NCI-H1436 treated with DMSO at 0.1 percent for 48 hours (cell line): ENCODE data around the gene WDR35.
"Not testable (repeated sequence)": the region's sequence is repeated elsewhere in the genome, so short reads cannot be mapped to it uniquely, and the experiment has no call there.

ENCODE experiments used
- DNase-seq: peaks from one replicate; lab custom pipeline; 2025; lab: John Stamatoyannopoulos, UW

The WDR35 gene

DNA sequence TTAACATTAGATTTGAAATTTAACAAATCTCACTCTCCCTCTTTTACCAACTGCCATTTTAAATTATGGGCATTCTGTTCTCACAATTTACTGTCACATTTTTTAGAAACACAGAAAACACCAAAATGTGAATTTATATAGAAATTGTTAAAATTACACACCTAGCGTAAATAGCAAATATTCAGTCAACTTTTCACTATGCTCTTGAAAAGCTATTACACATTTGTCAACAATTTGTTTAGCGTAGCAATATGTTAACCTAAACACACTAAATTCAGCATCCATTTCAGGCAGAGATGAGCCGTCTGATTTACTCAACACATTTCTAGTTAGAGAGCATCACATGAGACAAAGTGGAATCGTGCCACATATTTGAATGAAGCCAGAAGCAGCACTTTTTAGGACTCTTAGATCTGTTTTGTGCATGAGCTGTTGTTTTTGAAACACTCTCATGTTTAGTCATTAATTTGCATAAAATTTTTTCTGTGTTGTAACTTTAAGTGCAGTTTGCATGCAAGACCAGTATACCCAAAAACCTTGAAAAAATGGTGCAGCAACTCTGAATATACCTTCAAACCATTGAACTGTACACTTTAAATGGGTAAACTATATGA is 96.3 kb downstream of the WDR35 start:
- DNase-seq, result no peak

DNA sequence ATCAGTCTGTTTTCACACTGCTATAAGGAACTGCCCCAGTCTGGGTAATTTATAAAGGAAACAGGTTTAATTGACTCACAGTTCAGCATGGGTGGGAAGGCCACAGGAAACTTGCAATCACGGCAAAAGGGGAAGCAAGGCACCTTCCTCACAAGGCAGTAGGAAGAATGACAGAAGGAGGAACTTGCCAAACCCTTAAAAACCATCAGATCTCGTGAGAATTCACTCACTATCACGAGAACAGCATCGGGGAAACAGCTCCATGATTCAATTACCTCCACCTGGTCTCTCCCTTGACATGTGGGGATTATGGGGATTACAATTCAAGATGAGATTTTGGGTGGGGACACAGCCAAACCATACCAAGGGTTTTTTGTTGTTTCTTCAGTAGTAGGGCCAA is 97.9 kb downstream of the WDR35 start:
- DNase-seq, result not testable (repeated sequence)

DNA sequence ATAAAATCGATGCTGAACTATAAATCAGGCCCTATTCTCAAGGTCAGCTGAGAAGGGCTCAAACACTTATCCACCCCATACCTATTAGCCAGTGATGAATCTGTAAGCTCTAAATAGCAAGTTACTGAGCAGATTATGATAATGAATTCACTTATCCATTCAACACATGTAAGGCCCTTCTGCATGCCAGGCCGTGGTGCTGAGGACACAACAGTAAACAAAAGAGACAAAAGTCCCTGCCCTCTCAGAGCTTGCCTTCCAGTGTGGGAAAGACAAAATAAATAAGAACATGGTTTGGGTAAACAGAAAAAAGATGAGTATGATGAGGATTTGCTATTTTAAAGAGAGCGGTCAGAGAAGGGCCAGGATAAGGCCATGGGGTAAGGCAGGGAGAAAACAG is 99.8 kb downstream of the WDR35 start:
- no peak for DNase-seq

DNA sequence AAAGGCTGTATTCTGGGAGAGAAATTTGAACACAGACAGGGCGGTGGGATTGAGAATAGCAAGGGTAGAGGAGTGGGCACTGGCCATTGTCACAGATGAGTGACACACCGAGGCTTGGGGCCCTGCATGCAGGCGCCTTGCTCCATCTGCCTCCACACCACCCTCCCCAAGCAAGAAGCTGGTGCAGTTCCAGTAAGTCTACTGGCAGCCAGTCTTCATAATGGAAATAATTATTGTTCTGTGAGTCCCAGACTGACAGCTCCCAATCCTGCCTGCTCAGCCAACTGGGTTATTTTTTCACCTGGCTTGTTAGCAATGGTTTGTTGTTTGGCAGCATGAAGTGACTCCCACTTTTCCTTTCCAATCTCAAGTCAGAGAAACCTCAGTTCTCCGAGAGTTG is 101.1 kb downstream of the WDR35 start:
- DNase-seq, result no peak

DNA sequence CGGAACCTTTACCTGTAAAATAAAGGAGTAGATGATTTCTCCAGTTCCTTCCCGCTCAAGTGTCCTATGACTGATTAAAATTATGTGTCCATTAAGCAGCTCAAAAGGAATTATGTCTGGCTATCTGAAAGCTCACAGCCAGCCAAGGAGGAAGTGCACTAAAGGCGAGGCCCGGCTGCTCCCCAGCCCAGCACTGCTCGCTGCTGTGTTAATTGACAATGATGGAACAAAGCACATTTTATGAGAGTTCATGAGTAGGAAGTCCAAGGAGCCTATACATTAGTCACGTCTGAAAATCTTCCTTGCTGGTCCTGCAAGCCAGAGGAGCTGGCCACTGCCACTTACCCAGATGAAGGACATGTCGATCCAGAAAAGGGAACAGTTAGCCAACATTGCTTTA is 102.4 kb downstream of the WDR35 start:
- DNase-seq, result no peak

DNA sequence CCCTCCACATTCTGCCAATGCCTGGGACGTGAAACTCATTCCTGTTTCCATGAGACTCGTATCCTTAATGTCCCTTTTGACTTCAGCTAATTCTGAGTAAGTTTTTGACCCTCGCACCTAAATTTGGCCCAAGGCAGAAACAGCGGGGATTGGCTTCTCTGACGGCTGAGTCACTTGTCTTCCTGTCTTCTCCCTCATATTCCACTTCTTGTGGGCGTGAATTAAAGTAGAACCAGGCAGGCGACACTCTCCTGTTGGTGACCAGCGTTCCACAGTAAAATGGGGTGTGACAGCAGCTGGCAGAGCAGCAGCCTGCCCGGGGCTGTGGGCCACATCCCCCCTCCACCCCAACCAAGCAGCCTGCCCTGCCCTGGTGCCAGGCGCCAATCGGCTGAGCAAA is 103.6 kb downstream of the WDR35 start:
- no peak for DNase-seq

DNA sequence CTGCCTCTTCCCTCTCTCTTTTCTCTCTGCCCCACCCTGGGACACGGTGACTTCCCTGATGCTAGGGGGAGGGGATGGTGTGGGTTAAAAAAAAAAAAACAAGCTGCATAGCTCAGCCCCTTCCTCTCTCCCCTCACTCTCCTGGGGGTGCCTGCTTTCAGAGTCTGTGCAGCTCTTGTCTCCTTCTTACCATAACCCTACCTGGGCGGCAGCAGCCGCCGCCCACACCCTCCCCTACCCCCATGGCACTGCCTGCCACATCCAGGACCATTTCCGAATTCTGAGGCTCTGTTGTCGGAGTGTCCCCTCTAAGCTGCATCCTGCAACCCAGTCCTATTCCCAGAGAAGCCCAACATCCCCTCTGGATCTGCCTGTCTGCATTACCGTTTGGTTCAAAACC is 104.1 kb downstream of the WDR35 start:
- no peak for DNase-seq

DNA sequence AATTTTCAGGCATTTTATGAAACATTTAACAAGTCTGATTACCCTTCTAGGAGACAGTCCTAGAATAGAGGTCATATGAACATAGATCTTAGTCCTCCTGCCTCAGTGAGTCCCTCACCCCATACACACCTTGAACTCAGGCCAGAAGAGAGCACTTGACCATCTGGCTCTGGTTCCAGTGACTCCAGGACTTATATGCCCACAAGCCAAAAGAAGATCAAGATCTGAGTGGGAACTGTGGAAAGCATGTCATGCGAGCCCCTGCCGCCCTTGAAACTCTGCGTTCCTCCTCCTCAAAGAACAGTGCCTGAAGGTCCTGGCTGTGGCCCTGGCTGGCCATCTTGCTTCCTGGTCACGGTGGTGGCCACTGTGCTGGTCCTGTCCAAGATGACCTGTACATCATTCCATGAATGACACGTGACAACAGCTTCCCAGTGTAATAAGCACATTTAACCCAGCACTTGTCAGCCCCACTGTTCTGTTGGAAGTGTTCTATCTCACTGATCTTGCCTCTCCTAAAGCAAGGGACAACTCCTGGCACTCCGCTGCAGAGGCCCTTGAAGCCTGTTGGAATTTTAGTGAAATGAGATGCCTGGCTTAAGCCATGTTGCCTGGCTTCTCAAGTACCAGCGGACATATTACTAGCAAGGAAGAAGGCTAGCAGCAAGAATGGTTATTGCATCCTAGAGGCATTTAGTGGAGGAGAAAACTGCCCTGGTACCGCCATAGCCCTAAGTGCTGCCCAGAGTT is 105.8 kb downstream of the WDR35 start:
- no peak for DNase-seq

DNA sequence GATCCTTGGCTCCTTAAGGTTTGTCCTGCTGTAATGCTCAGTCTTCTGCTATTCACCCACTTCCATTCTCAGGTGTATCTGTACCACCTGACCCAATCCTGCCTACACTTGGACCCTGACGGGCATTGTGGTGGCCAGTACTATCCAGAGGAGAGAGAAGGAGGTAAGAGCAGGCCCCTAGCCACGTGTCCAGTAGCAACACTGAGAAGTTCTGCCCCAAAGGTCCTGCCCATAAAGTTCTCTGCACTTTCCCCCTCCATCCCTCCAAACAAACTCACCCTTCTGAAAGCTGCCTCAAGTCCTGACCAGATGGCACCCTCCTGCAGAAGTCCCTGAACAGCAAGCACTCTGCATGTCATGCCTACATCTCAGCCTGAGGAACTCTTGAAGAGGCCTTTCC is 106.4 kb downstream of the WDR35 start:
- DNase-seq, result no peak

DNA sequence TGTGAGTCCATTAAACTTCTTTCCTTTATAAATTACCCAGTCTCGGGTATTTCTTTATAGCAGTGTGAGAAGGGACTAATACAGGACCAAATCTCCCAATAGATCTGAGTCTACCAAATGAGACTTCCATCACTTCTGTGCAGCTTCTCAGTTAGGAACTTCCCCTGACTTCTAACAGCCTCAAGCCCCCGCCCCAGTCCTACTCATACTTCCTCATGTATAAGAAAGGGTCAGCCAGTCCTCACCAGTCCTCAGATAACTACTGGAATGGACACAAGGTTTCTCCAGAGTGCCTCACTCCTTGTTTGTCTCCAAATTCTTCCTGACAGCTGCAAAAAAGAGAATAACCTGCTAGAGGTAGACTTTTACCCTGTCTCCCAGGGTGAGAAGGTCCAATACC is 107.6 kb downstream of the WDR35 start:
- no peak for DNase-seq

DNA sequence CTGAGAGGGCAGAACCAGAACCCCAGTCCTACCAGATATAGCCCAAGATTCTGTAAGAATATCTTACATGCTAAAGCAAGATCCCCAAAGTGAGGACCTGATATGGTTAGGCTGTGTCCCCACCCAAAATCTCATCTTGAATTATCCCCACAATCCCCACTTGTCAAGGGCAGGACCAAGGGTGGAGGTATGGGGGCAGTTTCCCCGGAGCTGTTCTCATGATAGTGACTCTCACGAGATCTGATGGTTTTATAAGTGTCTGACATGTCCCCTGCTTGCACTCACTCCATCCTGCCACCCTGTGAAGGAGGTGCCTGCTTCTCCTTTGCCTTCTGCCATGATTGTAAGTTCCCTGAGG is 108.0 kb downstream of the WDR35 start:
- DNase-seq, result no peak

DNA sequence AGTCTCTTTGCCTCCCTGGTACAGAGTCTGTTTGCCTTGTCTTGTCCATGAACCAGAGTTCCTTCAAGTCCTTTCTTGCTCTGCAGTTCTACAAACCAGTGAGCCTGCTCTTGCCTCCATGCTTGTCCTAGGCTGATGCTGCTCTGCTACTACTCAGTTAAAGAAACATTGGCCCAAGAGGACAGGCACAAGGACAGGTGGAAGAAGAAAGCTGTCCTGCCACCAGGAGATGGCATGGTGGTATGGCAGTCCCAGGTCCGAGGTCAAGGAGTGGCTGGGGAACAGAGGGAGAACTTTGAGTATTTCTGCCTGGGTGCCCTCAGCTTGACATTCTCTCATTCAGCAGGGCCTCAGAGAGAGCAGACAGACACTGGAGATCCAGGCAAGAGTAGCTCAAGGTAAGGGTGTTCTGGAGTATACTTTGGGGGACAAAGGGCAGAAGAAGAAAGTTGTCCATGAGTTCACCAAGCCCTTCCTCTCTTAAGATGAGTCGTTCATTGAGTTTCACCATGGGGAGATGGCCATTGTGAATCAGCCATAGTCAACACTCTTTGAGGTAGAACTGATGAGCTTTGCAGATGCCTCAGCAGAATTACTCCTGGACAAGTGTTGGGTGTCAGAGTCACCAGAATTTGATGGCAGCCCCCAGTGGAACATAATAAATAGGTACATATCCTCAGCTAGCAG is 108.5 kb downstream of the WDR35 start:
- DNase-seq, result no peak

DNA sequence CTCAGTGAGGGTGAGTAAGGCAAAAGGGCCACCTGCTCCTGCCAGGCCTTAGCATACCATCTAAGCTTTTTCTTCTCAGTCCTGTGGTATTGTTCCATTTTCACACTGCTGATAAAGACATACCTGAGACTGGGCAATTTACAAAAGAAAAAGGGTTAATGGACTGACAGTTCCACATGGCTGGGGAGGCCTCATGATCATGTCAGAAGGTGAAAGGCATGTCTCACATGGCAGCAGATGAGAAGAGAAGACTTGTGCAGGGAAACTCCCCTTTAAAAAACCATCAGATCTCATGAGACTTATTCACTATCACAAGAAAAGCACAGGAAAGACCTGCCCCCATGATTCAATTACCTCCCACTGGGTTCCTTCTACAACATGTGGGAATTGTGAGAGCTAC is 109.7 kb downstream of the WDR35 start:
- DNase-seq, result not testable (repeated sequence)

DNA sequence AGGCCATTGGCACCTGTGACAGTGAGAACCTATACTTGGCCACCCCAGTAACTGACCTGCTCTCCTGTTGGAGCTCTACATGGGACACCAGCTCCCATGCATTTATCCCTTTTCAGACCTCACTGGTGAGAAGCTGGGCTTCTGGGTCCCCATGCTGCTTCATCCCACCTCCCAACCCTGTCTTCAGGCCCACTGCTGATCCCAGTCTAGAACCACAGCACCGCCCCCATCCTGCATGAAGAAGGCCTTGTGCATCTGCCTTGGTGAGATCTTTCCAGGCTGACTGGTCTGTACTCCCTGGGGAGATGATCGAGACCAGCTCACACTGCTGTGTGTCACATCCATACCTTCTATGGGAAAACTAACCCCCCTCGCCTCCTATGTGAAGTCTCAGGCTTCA is 110.8 kb downstream of the WDR35 start:
- no peak for DNase-seq

DNA sequence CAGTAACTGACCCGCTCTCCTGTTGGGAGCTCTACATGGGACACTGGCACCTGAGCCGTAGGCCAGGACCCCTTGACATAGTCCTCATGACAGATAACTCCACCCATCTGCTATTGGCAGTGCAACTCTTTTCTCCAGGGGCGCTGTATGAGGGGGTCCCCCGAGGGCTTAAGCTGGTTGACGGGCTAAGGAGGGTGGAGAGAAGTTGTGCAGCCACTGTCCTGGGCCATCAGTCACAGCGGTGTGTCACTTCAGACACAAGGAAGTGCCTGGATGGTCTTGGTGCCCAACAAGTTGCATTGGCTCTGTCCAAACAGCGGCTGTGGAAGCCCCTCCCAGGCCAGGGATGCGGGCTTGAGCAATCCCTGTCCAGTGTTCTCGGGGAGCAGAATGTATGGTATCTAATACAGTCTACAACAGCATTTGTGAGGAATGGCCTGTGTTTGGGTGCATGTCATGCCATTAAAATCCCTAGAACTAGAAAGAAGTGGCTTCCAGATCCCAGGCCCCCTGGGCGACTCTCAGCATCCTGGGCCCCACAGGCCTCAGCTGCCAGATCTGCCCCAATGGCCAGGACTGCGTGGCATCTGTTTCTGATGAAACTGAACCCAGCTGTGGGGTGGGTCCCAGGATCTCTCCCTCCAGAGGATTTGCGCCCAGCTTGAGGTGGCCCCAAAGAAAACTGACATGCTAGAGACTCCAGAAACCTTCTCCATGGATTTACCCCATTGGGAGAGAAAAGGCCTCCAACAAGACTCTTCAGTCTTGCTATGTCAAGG is 111.4 kb downstream of the WDR35 start:
- no peak for DNase-seq

DNA sequence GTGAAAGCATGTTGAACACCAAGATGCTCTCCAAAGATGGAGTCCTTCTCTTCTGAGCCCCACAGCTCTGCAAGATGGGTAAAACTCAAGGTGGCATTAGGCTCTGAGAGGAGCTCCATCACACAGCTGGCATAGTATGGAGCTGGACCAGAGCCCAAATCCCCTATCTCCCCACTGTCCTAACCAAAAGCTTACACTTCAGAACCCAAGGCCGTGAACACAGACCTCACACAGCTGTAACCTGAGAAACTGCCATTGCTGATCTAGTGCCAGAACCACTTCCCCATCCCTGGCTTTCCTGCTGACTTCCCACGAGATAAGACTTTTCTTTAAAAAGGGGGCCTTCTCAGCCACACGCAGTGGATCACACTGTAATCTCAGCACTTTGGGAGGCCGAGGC is 113.2 kb downstream of the WDR35 start:
- DNase-seq, result no peak

DNA sequence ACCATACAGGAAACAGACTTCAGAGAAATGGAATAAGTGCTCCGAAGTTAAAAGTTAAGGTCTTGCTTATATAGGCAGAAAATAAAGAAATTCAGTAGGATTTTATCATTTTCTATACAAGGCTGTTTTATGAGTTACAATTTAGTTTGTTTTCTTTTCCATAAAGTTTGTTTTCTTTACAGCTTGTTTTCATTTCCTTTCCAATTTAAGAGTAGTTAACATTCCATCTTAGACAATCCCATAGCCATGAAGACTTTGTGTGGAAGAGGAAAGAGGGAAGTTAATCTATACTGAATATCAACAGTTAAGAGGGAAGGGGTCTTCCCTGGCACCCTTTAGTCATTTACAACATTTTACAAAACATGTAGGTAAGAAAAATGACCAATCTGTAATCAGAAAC is 114.6 kb downstream of the WDR35 start:
- DNase-seq, result no peak

DNA sequence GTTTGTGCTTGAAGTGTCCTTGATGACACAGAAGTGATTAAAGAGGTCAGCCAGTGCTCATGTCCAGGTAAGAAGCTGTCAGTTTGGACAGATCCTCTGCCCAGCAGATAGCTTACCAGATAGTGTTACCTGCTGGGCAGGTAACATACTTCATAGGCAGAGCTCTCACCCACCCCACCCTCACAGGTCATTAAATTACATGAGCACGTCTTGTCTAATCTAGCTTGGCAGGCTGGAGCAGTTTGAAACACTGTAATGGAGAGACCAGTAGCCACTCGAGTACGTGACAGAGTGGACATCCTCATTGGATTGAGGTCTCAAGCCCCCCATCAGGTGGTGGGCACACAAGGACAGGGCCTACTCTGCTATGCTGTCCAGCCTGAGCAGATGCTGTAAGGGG is 115.2 kb downstream of the WDR35 start:
- DNase-seq, result no peak

DNA sequence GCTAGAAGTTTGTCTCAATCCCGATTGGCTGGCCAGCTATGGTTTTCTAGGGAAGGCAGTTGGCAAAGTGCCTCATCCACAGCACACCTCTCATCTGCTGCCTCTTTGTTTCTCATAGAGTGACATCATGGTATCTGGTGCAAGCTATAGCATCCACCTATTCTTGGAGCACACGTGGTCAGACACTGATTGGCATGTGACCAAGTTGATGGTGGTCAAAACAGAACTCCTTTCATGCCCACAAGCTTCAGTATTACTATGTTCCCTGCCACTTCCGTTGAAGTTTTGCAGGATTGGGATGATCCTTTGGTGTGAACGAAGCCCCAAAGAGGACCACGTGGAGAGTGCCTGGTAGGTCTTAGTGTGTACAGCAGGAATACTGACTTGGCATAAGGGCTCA is 116.9 kb downstream of the WDR35 start:
- no peak for DNase-seq

DNA sequence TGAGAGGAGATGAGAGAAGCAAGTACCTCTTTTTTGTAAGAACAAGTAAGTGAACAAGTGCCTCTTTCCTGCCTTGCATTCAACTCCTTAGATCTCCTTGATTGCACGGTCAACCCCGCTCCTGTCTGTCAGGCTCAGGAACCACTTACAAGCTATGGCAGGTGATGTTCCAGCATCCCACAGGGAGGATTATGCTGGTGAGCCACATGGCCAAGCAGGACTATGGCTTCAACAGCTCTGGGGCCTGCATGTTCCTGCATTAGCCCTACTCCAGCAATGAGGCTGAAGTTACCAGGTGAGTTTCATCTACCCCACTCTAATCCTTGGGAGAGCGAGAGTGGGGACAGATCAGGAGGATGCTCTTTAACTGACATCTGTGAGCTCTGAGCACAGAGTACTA is 117.6 kb downstream of the WDR35 start:
- DNase-seq, result no peak

DNA sequence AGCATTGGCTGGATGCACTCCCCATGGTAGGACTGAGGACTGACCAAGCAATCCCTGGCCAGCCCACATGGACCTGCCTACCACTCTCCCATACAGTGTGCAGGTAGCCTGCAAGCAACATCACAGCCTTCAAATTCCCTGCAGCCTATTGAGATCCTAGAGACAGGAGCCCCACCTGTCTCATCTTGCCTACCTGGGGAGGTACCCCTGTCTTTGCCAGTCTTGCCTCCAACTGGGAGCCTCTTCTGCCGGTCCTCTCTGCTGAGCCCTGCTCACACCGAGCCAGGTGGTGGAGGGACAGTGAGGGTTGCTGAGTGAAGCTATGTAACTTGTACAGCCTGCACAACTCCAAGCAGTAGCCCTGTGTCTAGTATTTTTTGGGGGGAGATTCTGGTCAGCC is 118.1 kb downstream of the WDR35 start:
- no peak for DNase-seq

DNA sequence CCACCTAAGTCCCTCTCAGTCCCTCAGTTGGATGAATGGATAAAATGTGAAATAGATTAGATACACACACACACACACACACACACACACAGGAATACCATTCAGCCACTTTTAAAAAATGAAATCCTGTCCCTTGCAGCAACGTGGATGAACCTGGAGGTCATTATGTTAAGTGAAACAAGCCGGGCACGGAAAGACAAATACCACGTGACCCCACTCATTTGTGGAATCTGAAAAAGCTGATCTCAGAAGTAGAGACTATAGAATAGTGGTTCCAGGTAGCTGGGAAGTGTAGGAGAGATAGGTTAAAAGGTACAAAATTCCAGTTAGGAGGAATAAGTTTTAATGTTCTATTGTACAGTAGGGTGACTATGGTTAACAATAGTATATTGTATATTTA is 119.1 kb downstream of the WDR35 start:
- no peak for DNase-seq
